K562 (cell line): ENCODE results near the gene LCP2. TPM values are rescaled to one million over a fixed set of nuclear protein-coding genes. Genes with fewer than 3 reads are reported as not detected.

Experiments used
- CBFA2T2 ChIP-seq: fragments of 450-650 bp; conservative IDR thresholded peaks from 2 replicates; pipeline ENCODE4 v1.6.1; 2017; ENCODE audit warnings: mild to moderate bottlenecking
- KAT7 ChIP-seq: sonication (generic); formaldehyde crosslinking; IDR thresholded peaks from 2 replicates; pipeline ENCODE4 v1.8.0; 2022; ENCODE audit warnings: missing genetic modification reagents, mild to moderate bottlenecking, borderline replicate concordance
- KHSRP ChIP-seq: fragments of 450-650 bp; IDR thresholded peaks from 2 replicates; pipeline ENCODE4 v1.6.1; 2017
- POLR2G ChIP-seq: fragments of 200-400 bp; formaldehyde crosslinking; IDR thresholded peaks from 2 replicates; pipeline ENCODE4 v1.6.1; 2017; ENCODE audit warnings: low read depth, mild to moderate bottlenecking, antibody characterized with exemption, low read length, moderate library complexity
- RBM39 ChIP-seq: fragments of 200-400 bp; formaldehyde crosslinking; optimal IDR thresholded peaks from 2 replicates; pipeline ENCODE3; 2018; ENCODE audit warnings: low read depth, low read length
- TAF1 ChIP-seq: IDR thresholded peaks from 2 replicates; pipeline ENCODE4 v1.6.1; 2011; ENCODE audit warnings: mild to moderate bottlenecking, low read length, moderate library complexity; ENCODE audit not compliant: insufficient read depth, control insufficient read depth, severe bottlenecking; ENCODE audit errors: extremely low read depth
- TAL1 ChIP-seq: fragments of 450-650 bp; IDR thresholded peaks from 2 replicates; pipeline ENCODE4 v1.6.1; 2016; ENCODE audit warnings: mild to moderate bottlenecking
- THRAP3 ChIP-seq: fragments of 450-650 bp; IDR thresholded peaks from 2 replicates; pipeline ENCODE4 v1.6.1; 2016; ENCODE audit warnings: mild to moderate bottlenecking, inconsistent platforms, borderline replicate concordance
- ZNF212 ChIP-seq: fragments of 450-650 bp; formaldehyde crosslinking; IDR thresholded peaks from 2 replicates; pipeline ENCODE4 v1.4.0; 2020; ENCODE audit warnings: mild to moderate bottlenecking
- ZSCAN29 ChIP-seq: fragments of 450-650 bp; IDR thresholded peaks from 2 replicates; pipeline ENCODE4 v1.6.1; 2017
- polyA plus RNA-seq, 8 experiments: library from polyadenylated mRNA; depleted of rRNA in 4 of 8; stranded (reverse) in 5 of 8; unstranded in 3 of 8; fragments of >200 nt; fragmentation: Nextera tagmentation in 2 of 8; fragmentation: Illumina TruSeq in 1 of 8; extraction: Ambion mirVana in 2 of 8; extraction: Trizol in 1 of 8; gene quantifications; 2 replicates each; pipeline versions ENCODE4 v1.2.1 to v1.2.3, GENCODE V29; 2011 to 2014; ENCODE audit warnings: inconsistent platforms in 1 of 8, missing spikeins in 1 of 8
- total RNA-seq, 7 experiments: library from RNA; depleted of rRNA in 6 of 7; stranded (reverse); fragments of >200 nt in 6 of 7; fragmentation: Illumina TruSeq in 2 of 7; extraction: Trizol in 2 of 7; gene quantifications; 2 replicates each; pipeline versions ENCODE4 v1.2.1 to v1.2.3, GENCODE V29; 2011 to 2021; ENCODE audit warnings: low replicate concordance in 1 of 7
- TF ChIP-seq, protein P1 (sequence below): fragments of 450-650 bp; formaldehyde crosslinking; IDR thresholded peaks from 2 replicates; pipeline ENCODE4 v1.4.0; 2020; ENCODE audit warnings: mild to moderate bottlenecking, moderate library complexity
- TF ChIP-seq, protein P2 (sequence below), 2 experiments: IDR thresholded peaks; 2 replicates each; pipeline ENCODE4 v1.6.1; 2012; ENCODE audit warnings: improper control_type of control experiment in 2 of 2, low read depth in 2 of 2, low read length in 2 of 2, borderline replicate concordance in 1 of 2
- TF ChIP-seq, protein P3 (sequence below): fragments of 200-800 bp; sonication (Bioruptor generic); IDR thresholded peaks from 2 replicates; pipeline ENCODE4 v1.6.1; 2017; ENCODE audit warnings: missing genetic modification characterization, missing compliant biosample characterization
- TF ChIP-seq, protein P4 (sequence below), 2 experiments: fragments of 450-650 bp in 1 of 2; sonication (generic) in 1 of 2; formaldehyde crosslinking in 1 of 2; IDR thresholded peaks in 1 of 2; conservative IDR thresholded peaks in 1 of 2; 2 replicates each; pipeline versions ENCODE4 v1.6.1 to v1.8.1; 2016 to 2023; ENCODE audit warnings: mild to moderate bottlenecking in 2 of 2, moderate library complexity in 2 of 2, inconsistent platforms in 1 of 2, missing genetic modification reagents in 1 of 2
- TF ChIP-seq, protein P5 (sequence below), 3 experiments: IDR thresholded peaks in 2 of 3; conservative IDR thresholded peaks in 1 of 3; 2 replicates each; pipeline ENCODE4 v1.5.1; 2011 to 2012; ENCODE audit warnings: low read length in 3 of 3, mild to moderate bottlenecking in 3 of 3, control low read depth in 2 of 3, improper control_type of control experiment in 1 of 3, inconsistent platforms in 1 of 3, low read depth in 1 of 3, mixed read lengths in 1 of 3, moderate library complexity in 1 of 3; ENCODE audit not compliant: insufficient read depth in 2 of 3
- TF ChIP-seq, protein P6 (sequence below): fragments of 200-800 bp; sonication (Bioruptor generic); IDR thresholded peaks from 2 replicates; pipeline ENCODE4 v1.6.1; 2017; ENCODE audit warnings: missing genetic modification characterization, missing compliant biosample characterization

LCP2 gene
- total and polyA plus RNA-seq, 9 of the 15 experiments (the other 6 are each of a cell fraction or from before 2014, with no cell fraction given) = 4.0 to 31.3 (median 14.6) TPM

DNA sequence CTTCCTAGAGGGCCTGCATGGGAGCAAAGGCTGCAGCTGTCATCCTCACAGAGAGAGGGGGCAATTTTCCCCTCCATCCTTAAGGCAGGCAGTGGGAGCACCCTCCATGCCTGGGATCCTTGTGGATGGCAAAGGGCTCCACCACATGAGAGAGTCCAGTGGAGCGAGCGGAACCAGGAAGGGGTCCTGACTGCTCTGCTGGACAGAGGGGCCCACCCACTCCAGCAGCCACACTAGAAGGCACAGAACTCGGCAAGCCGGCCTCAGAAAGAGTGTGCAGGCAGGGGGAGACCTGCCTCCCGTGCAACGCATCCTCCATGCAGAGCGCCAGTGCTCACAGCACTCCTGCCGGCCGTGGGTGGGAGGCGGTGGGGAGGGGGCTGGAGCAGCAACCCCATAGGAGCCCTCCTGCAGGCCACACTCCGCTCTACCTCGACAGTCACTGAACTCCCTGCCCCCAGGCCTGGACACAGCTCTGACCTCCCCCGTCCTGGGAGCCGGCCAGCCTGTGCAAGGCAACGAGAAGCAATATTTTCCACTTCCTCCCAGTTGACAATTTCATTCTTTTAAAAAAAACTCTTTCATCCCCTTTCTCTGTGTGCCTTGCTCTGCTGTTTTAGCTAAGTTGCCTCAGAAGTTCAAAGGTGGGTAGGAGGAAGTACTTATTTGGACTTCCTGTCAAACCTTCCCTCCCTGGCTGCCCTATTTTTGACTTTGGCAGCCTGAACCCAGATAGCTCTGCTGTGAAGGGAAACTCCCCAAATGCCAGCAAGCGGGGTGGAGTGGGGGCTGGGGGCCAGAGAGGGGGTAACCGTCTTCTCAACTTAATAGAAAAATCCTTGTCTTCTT is 5.3 kb upstream of the LCP2 start (continued):
- TF ChIP-seq, protein P1, sequence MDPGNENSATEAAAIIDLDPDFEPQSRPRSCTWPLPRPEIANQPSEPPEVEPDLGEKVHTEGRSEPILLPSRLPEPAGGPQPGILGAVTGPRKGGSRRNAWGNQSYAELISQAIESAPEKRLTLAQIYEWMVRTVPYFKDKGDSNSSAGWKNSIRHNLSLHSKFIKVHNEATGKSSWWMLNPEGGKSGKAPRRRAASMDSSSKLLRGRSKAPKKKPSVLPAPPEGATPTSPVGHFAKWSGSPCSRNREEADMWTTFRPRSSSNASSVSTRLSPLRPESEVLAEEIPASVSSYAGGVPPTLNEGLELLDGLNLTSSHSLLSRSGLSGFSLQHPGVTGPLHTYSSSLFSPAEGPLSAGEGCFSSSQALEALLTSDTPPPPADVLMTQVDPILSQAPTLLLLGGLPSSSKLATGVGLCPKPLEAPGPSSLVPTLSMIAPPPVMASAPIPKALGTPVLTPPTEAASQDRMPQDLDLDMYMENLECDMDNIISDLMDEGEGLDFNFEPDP (CRISPR knock-in tag) = 0 out of 2 replicates have a peak, but pooled peaks have one; percentile 4
- TF ChIP-seq ZNF212 (CRISPR knock-in tag) (no peak), THRAP3 (no peak), KAT7 (CRISPR knock-in tag) (no peak), KHSRP (no peak), TAL1 (no peak), POLR2G (peak; percentile 61), CBFA2T2 (no peak), RBM39 (no peak), ZSCAN29 (no peak), TAF1 (no peak)
- TF ChIP-seq, protein P2, sequence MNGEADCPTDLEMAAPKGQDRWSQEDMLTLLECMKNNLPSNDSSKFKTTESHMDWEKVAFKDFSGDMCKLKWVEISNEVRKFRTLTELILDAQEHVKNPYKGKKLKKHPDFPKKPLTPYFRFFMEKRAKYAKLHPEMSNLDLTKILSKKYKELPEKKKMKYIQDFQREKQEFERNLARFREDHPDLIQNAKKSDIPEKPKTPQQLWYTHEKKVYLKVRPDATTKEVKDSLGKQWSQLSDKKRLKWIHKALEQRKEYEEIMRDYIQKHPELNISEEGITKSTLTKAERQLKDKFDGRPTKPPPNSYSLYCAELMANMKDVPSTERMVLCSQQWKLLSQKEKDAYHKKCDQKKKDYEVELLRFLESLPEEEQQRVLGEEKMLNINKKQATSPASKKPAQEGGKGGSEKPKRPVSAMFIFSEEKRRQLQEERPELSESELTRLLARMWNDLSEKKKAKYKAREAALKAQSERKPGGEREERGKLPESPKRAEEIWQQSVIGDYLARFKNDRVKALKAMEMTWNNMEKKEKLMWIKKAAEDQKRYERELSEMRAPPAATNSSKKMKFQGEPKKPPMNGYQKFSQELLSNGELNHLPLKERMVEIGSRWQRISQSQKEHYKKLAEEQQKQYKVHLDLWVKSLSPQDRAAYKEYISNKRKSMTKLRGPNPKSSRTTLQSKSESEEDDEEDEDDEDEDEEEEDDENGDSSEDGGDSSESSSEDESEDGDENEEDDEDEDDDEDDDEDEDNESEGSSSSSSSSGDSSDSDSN (IDR thresholded peaks at IDR 0.05; ENCODE audit: borderline replicate concordance in 1 of 2, low read depth in 2 of 2, low read length in 2 of 2) = no peak
- TF ChIP-seq, protein P3, sequence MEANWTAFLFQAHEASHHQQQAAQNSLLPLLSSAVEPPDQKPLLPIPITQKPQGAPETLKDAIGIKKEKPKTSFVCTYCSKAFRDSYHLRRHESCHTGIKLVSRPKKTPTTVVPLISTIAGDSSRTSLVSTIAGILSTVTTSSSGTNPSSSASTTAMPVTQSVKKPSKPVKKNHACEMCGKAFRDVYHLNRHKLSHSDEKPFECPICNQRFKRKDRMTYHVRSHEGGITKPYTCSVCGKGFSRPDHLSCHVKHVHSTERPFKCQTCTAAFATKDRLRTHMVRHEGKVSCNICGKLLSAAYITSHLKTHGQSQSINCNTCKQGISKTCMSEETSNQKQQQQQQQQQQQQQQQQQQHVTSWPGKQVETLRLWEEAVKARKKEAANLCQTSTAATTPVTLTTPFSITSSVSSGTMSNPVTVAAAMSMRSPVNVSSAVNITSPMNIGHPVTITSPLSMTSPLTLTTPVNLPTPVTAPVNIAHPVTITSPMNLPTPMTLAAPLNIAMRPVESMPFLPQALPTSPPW = peak; percentile 62
- TF ChIP-seq, protein P4, sequence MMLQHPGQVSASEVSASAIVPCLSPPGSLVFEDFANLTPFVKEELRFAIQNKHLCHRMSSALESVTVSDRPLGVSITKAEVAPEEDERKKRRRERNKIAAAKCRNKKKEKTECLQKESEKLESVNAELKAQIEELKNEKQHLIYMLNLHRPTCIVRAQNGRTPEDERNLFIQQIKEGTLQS (IDR thresholded peaks at IDR 0.05) = no peak
- TF ChIP-seq, protein P4 (CRISPR knock-in tag; conservative IDR thresholded peaks at IDR 0.05) = no peak
- TF ChIP-seq, protein P5, sequence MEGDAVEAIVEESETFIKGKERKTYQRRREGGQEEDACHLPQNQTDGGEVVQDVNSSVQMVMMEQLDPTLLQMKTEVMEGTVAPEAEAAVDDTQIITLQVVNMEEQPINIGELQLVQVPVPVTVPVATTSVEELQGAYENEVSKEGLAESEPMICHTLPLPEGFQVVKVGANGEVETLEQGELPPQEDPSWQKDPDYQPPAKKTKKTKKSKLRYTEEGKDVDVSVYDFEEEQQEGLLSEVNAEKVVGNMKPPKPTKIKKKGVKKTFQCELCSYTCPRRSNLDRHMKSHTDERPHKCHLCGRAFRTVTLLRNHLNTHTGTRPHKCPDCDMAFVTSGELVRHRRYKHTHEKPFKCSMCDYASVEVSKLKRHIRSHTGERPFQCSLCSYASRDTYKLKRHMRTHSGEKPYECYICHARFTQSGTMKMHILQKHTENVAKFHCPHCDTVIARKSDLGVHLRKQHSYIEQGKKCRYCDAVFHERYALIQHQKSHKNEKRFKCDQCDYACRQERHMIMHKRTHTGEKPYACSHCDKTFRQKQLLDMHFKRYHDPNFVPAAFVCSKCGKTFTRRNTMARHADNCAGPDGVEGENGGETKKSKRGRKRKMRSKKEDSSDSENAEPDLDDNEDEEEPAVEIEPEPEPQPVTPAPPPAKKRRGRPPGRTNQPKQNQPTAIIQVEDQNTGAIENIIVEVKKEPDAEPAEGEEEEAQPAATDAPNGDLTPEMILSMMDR (IDR thresholded peaks at IDR 0.05 in 2 of 3, conservative IDR thresholded peaks at IDR 0.05 in 1 of 3; ENCODE audit: insufficient read depth in 2 of 3, low read depth in 1 of 3, low read length in 3 of 3) = peak; percentile 4 to 20 (median 8); a peak in 2 of 6 replicates
- TF ChIP-seq, protein P6, sequence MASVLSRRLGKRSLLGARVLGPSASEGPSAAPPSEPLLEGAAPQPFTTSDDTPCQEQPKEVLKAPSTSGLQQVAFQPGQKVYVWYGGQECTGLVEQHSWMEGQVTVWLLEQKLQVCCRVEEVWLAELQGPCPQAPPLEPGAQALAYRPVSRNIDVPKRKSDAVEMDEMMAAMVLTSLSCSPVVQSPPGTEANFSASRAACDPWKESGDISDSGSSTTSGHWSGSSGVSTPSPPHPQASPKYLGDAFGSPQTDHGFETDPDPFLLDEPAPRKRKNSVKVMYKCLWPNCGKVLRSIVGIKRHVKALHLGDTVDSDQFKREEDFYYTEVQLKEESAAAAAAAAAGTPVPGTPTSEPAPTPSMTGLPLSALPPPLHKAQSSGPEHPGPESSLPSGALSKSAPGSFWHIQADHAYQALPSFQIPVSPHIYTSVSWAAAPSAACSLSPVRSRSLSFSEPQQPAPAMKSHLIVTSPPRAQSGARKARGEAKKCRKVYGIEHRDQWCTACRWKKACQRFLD (CRISPR knock-in tag) = peak; percentile 65; the same call in 1 of the 2 replicates
